ENCODE measurements around the gene HBQ1.
"Not testable (repeated sequence)": the region's sequence is repeated elsewhere in the genome, so short reads cannot be mapped to it uniquely, and the experiment has no call there.

Gene HBQ1

DNA sequence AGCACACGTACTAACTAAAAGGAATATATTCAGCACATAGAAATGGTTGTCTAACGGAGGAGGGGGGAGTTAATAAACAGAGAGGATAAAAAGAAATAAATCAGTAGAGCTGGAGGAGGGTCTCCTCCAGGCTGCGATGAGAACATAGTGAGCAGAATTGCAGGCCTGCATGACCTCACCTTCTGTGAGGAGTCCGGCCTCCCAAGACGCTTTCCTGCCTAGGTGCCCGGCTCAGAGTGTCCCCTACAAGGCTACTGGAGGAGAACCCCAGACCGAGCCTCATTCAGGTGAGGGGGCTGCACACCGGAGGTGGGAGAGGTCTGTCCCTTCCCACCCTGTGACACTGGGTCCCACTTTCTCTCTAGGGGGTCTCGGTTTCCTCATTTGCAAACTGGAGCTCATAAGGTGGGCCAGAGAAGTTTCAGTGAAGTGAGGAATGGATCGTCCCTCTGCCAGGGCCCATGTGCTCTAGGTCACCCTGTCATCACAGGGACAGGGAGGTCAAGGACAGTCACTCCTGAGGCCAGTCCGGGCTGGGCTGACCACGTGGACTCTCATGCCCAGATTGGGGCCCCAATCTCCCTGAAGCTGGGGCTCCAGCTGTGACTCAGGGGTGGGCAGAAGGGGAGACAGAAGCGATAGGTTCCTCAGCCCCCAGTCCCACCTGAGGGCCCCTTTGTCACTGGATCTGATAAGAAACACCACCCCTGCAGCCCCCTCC lies 17.8 kb upstream of the HBQ1 start:
- no peak for DNase-seq

DNA sequence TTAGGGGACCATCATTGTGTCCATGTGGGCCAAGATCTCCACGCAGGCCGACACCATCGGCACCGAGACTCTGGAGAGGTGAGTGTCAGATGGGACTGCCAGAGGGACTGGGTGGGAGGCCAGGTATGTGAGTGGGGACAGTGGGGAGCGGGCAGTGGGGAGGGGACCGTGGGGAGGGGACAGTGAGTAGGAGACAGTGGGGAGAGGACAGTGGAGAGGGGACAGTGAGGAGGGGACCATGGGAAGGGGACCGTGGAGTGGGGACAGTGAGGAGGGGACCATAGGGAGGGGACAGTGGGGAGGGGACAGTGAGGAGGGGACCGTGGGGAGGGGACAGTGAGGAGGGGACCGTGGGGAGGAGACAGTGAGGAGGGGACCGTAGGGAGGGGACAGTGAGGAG lies 17.1 kb upstream of the HBQ1 start:
- DNase-seq: not testable (repeated sequence)

DNA sequence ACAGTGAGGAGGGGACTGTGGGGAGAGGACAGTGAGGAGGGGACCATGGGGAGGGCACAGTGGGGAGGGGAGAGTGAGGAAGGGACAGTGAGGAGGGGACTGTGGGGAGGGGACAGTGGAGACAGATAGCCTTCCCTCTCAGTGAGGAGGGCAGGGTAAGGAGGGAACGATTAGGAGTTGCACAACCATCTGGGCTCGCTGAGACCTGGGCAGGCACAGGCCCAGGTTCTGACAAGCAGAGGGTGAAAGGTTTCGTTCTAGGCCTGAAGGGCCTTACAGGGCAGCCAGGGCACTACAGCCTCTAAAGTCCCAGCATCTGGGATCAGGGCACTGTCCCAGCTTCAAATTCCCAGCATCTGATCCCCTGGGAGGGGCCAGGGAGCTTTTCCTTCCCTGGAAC lies 16.6 kb upstream of the HBQ1 start:
- DNase-seq: not testable (repeated sequence)

DNA sequence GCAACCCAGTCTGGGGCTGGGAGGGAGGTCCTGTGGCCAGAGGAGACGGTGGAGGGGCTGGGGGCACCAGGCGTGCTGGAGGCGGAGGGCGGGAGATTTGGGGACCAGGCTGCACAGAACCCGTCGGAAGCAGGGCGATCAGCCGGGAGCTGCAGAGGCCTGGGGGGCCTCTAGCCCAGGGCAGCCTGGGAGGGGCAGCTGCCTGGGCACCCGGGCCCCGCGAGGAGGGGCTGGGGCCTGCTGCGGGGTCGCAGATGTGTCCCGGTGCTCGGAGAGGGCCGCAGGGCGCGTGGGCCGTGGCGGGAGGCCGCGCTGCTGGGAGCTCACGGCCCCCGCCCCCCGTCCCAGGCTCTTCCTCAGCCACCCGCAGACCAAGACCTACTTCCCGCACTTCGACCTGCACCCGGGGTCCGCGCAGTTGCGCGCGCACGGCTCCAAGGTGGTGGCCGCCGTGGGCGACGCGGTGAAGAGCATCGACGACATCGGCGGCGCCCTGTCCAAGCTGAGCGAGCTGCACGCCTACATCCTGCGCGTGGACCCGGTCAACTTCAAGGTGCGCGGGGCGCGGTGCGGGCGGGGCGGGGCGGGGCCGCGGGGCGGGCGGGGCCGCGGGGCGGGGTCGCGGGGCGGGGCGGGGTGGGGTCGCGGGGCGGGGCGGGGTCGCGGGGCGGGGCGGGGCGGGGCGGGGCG lies 16.0 kb upstream of the HBQ1 start:
- not testable (repeated sequence) for DNase-seq

DNA sequence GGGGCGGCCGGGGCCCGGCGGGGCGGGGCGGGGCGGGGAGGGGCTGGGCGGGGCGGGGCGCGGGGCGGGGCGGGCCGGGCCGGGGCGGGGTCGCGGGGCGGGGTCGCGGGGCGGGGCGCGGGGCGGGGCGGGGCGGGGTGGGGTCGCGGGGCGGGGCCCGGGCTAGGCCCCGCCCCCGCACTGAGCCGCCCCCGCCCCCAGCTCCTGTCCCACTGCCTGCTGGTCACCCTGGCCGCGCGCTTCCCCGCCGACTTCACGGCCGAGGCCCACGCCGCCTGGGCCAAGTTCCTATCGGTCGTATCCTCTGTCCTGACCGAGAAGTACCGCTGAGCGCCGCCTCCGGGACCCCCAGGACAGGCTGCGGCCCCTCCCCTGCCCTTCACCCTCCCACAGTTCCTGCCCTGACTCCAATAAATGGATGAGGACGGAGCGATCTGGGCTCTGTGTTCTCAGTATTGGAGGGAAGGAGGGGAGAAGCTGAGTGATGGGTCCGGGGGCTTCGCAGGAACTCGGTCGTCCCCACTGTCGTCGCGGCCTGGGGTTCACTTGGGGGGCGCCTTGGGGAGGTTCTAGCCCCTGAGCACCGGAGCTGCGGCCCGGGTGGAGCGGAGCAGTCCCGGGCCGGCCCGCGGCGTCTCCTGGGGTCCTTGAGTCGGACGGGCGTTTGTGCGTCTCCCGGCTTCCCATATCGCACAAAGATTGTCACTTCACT lies 15.3 kb upstream of the HBQ1 start:
- DNase-seq: peak in 1 of 2 experiments; percentile 34

DNA sequence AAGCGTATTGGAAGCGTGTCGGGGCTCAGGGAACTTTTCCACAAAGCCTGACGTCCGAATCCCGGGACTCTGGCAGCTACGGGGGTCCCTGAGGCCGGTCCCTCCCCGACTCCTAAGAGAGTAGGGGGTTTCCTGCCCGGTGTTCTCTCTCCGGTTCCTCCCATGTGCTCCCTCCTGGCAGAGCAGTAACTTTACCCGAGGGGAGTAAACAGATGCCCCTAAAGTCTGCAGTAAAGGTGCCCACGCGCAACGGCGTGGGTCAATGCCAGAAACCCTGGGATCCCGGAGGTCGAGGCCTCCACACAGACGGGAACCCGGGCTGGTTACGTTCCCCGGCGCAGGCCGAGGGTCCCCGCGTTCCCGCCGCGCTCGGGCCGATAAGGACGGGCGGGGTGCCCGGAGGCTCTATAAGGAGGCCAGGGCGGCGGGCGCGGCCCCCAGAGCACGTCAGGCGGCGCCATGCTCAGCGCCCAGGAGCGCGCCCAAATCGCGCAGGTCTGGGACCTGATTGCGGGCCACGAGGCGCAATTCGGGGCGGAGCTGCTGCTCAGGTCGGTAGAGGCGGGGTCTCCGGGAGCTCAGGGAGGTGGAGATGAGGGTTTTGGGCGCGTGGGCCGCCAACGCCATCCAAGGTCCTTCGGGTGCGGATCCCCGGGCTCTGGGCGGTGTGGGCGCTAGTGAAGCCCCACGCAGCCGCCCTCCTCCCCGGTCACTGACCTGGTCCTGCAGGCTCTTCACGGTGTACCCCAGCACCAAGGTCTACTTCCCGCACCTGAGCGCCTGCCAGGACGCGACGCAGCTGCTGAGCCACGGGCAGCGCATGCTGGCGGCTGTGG lies 14.5 kb upstream of the HBQ1 start, which contains the start of gene HBM:
TSS of gene HBM (plus strand) at position 440 of the 836 bp plus-strand sequence. CDS start at position 460, 20 bp downstream.
- peak in 1 of 2 experiments; percentile 39 for DNase-seq

DNA sequence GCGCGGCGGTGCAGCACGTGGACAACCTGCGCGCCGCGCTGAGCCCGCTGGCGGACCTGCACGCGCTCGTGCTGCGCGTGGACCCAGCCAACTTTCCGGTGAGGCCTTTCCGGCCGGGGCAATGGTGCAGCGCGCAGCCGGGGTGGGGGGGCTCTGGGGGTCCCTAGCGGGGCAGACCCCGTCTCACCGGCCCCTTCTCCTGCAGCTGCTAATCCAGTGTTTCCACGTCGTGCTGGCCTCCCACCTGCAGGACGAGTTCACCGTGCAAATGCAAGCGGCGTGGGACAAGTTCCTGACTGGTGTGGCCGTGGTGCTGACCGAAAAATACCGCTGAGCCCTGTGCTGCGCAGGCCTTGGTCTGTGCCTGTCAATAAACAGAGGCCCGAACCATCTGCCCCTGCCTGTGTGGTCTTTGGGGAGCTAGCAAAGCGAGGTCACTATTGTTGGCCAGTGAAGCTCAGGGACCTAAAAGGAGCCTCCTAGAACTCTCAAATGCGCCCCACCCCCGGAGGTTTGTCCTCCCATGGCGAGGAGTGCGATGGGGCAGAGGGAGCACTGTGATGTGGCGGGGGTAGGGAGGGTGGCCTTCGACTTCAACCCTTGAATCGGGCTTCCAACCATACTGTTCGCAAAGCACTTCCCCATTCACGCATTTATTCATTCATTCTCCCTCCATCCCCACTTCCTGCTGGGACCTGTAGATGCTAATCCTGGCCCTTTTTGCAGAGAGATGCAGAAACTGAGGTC lies 13.7 kb upstream of the HBQ1 start:
- DNase-seq: no peak

DNA sequence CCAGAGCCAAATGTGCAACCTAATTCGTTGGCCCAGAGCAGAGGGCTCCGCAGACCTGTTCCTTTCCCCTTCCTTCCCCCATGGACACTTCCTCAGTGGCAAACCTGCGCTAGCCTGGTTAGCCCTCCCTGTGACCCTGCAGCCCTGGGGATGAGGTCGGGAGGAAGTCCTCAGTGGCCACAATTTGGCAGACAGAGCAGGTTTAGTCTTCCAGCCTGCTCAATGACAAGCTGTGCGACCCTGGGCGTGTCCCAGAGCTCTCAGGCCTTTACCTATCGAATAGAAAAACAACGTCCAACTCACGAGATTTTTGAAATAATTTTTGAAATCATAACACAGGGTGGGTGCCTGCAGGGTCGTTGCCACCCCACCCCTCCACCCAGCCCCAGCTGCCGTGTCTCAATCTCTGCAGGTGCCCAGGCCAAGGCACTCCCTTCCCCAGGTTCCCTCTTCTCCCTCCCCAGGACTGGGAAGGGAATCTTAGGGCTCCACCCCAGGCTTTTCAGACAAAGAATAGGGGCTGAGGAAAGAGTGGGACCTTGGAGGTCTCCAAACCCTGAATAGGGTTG lies 13.1 kb upstream of the HBQ1 start:
- no peak for DNase-seq

DNA sequence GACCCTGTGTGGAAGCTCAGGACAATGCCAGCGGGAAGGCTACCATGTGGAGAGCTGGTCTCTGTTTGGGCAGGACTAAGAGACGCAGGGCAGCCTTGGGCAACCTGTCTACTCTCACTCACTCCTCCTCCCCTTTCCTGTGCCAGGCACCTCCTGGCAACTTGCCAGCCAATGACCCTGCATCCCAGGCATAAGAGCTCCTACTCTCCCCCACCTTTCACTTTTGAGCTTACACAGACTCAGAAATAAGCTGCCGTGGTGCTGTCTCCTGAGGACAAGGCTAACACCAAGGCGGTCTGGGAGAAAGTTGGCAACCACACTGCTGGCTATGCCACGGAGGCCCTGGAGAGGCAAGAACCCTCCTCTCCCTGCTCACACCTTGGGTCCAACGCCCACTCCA lies 11.8 kb upstream of the HBQ1 start:
- no peak for DNase-seq

DNA sequence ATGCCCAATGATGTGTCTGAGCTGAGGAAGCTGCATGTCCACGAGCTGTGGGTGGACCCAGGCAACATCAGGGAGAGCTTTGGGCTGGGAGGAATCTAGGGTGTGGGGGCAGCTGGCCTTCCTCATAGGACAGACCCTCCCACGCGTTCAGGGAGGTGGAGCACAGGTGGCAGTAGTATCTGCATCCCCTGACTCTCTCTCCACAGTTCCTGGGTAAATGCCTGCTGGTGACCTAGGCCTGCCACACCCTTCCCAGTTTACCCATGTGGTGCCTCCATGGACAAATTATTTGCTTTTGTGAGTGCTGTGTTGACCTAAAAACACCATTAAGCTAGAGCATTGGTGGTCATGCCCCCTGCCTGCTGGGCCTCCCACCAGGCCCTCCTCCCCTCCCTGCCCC lies 11.2 kb upstream of the HBQ1 start:
- no peak for DNase-seq

DNA sequence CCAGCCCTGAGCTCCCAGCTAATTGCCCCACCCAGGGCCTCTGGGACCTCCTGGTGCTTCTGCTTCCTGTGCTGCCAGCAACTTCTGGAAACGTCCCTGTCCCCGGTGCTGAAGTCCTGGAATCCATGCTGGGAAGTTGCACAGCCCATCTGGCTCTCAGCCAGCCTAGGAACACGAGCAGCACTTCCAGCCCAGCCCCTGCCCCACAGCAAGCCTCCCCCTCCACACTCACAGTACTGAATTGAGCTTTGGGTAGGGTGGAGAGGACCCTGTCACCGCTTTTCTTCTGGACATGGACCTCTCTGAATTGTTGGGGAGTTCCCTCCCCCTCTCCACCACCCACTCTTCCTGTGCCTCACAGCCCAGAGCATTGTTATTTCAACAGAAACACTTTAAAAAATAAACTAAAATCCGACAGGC lies 10.2 kb upstream of the HBQ1 start:
- DNase-seq: not testable (repeated sequence)

DNA sequence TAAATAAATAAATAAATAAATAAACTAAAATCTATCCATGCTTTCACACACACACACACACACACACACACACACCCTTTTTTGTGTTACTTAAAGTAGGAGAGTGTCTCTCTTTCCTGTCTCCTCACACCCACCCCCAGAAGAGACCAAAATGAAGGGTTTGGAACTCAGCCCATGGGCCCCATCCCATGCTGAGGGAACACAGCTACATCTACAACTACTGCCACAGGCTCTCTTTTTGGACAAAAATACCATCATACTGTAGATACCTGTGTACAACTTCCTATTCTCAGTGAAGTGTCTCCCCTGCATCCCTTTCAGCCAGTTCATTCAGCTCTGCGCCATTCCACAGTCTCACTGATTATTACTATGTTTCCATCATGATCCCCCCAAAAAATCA lies 9.5 kb upstream of the HBQ1 start:
- no peak for DNase-seq

DNA sequence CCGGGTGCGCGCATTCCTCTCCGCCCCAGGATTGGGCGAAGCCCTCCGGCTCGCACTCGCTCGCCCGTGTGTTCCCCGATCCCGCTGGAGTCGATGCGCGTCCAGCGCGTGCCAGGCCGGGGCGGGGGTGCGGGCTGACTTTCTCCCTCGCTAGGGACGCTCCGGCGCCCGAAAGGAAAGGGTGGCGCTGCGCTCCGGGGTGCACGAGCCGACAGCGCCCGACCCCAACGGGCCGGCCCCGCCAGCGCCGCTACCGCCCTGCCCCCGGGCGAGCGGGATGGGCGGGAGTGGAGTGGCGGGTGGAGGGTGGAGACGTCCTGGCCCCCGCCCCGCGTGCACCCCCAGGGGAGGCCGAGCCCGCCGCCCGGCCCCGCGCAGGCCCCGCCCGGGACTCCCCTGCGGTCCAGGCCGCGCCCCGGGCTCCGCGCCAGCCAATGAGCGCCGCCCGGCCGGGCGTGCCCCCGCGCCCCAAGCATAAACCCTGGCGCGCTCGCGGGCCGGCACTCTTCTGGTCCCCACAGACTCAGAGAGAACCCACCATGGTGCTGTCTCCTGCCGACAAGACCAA lies 7.8 kb upstream of the HBQ1 start, which contains the start of gene HBA2:
TSS of gene HBA2 (plus strand) at position 503 of the 568 bp plus-strand sequence. CDS start at position 540, 37 bp downstream.
- not testable (repeated sequence) for DNase-seq

DNA sequence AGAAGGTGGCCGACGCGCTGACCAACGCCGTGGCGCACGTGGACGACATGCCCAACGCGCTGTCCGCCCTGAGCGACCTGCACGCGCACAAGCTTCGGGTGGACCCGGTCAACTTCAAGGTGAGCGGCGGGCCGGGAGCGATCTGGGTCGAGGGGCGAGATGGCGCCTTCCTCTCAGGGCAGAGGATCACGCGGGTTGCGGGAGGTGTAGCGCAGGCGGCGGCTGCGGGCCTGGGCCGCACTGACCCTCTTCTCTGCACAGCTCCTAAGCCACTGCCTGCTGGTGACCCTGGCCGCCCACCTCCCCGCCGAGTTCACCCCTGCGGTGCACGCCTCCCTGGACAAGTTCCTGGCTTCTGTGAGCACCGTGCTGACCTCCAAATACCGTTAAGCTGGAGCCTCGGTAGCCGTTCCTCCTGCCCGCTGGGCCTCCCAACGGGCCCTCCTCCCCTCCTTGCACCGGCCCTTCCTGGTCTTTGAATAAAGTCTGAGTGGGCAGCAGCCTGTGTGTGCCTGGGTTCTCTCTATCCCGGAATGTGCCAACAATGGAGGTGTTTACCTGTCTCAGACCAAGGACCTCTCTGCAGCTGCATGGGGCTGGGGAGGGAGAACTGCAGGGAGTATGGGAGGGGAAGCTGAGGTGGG lies 6.9 kb upstream of the HBQ1 start:
- not testable (repeated sequence) for DNase-seq

DNA sequence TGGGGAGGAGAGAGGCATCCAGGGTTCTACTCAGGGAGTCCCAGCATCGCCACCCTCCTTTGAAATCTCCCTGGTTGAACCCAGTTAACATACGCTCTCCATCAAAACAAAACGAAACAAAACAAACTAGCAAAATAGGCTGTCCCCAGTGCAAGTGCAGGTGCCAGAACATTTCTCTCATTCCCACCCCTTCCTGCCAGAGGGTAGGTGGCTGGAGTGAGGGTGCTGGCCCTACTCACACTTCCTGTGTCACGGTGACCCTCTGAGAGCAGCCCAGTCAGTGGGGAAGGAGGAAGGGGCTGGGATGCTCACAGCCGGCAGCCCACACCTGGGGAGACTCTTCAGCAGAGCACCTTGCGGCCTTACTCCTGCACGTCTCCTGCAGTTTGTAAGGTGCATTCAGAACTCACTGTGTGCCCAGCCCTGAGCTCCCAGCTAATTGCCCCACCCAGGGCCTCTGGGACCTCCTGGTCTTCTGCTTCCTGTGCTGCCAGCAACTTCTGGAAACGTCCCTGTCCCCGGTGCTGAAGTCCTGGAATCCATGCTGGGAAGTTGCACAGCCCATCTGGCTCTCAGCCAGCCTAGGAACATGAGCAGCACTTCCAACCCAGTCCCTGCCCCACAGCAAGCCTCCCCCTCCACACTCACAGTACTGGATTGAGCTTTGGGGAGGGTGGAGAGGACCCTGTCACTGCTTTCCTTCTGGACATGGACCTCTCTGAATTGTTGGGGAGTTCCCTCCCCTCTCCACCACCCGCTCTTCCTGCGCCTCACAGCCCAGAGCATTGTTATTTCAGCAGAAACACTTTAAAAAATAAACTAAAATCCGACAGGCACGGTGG lies 6.1 kb upstream of the HBQ1 start:
- peak in 1 of 2 experiments; percentile 19 for DNase-seq

DNA sequence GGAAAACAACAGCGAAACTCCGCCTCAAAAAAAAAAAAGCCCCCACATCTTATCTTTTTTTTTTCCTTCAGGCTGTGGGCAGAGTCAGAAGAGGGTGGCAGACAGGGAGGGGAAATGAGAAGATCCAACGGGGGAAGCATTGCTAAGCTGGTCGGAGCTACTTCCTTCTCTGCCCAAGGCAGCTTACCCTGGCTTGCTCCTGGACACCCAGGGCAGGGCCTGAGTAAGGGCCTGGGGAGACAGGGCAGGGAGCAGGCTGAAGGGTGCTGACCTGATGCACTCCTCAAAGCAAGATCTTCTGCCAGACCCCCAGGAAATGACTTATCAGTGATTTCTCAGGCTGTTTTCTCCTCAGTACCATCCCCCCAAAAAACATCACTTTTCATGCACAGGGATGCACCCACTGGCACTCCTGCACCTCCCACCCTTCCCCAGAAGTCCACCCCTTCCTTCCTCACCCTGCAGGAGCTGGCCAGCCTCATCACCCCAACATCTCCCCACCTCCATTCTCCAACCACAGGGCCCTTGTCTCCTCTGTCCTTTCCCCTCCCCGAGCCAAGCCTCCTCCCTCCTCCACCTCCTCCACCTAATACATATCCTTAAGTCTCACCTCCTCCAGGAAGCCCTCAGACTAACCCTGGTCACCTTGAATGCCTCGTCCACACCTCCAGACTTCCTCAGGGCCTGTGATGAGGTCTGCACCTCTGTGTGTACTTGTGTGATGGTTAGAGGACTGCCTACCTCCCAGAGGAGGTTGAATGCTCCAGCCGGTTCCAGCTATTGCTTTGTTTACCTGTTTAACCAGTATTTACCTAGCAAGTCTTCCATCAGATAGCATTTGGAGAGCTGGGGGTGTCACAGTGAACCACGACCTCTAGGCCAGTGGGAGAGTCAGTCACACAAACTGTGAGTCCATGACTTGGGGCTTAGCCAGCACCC lies 5.0 kb upstream of the HBQ1 start:
- DNase-seq: no peak

DNA sequence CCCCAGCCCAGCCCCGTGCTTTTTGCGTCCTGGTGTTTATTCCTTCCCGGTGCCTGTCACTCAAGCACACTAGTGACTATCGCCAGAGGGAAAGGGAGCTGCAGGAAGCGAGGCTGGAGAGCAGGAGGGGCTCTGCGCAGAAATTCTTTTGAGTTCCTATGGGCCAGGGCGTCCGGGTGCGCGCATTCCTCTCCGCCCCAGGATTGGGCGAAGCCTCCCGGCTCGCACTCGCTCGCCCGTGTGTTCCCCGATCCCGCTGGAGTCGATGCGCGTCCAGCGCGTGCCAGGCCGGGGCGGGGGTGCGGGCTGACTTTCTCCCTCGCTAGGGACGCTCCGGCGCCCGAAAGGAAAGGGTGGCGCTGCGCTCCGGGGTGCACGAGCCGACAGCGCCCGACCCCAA lies 4.3 kb upstream of the HBQ1 start:
- DNase-seq: not testable (repeated sequence)
